Ovary (tissue), 3 donors: ENCODE measurements around the gene IQGAP1.

Experiments used
- POLR2A ChIP-seq: fragments of 450-650 bp; IDR thresholded peaks from one replicate; pipeline ENCODE4 v1.6.1; 2017; ENCODE audit warnings: antibody characterized with exemption, mild to moderate bottlenecking, moderate library complexity
- TF ChIP-seq, protein P1 (sequence below), 3 donors: fragments of 450-650 bp in 2 of 3; fragments of 200-600 bp in 1 of 3; IDR thresholded peaks; one replicate each; pipeline versions ENCODE4 v1.5.1 to v1.8.0; 2016 to 2022; ENCODE audit warnings: antibody characterized with exemption in 3 of 3, mild to moderate bottlenecking in 1 of 3
- donor health status: DM: no; HTN: no; CAD: no.

DNA sequence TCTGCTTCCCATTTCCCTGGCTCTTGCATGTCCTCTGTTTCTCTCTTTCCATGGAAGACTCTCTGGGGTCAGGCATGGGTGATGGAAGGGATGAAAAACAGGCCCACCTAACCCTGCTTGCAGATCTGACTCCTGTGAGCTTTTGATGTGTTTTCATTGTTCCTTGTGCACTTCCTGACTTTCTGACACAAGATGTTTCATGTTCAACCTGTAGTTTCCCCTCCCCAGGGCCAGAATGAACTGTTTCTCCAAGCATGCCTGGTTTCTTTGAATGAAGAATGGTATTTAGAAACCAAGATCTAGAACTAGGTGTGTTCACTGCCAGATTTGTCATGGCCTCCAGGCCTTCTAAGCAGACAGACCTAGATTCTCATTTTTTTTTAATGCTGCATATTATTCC lies 105.6 kb downstream of the IQGAP1 start:
- no peak for TF ChIP-seq POLR2A
- TF ChIP-seq, protein P1, sequence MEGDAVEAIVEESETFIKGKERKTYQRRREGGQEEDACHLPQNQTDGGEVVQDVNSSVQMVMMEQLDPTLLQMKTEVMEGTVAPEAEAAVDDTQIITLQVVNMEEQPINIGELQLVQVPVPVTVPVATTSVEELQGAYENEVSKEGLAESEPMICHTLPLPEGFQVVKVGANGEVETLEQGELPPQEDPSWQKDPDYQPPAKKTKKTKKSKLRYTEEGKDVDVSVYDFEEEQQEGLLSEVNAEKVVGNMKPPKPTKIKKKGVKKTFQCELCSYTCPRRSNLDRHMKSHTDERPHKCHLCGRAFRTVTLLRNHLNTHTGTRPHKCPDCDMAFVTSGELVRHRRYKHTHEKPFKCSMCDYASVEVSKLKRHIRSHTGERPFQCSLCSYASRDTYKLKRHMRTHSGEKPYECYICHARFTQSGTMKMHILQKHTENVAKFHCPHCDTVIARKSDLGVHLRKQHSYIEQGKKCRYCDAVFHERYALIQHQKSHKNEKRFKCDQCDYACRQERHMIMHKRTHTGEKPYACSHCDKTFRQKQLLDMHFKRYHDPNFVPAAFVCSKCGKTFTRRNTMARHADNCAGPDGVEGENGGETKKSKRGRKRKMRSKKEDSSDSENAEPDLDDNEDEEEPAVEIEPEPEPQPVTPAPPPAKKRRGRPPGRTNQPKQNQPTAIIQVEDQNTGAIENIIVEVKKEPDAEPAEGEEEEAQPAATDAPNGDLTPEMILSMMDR (IDR thresholded peaks at IDR 0.05): no peak
